Liver (tissue), 3 donors: Measurements from ENCODE around the gene HNRNPC.

Experiments
- EGR1 ChIP-seq, 2 donors: IDR thresholded peaks; 2 replicates each; pipeline ENCODE4 v1.6.1; 2016 to 2018; ENCODE audit warnings: antibody characterized with exemption in 2 of 2, low read depth in 2 of 2
- FOXA1 ChIP-seq: IDR thresholded peaks from 2 replicates; pipeline ENCODE4 v1.6.1; 2016; ENCODE audit warnings: antibody characterized with exemption
- GABPA ChIP-seq, 2 donors: IDR thresholded peaks in 1 of 2; conservative IDR thresholded peaks in 1 of 2; 2 replicates each; pipeline ENCODE4 v1.6.1; 2016; ENCODE audit warnings: antibody characterized with exemption in 2 of 2, mild to moderate bottlenecking in 1 of 2, moderate library complexity in 1 of 2
- HNF4A ChIP-seq, 2 donors: conservative IDR thresholded peaks; 2 replicates each; pipeline ENCODE4 v1.6.1; 2016; ENCODE audit warnings: antibody characterized with exemption in 2 of 2, mild to moderate bottlenecking in 2 of 2
- JUND ChIP-seq, 2 donors: IDR thresholded peaks; 2 replicates each; pipeline ENCODE4 v1.6.1; 2016; ENCODE audit warnings: antibody characterized with exemption in 2 of 2
- RAD21 ChIP-seq, 2 donors: IDR thresholded peaks; 2 replicates each; pipeline ENCODE4 v1.6.1; 2016; ENCODE audit warnings: antibody characterized with exemption in 2 of 2, mild to moderate bottlenecking in 2 of 2
- SP1 ChIP-seq: IDR thresholded peaks from 2 replicates; pipeline ENCODE4 v1.6.1; 2018; ENCODE audit warnings: antibody characterized with exemption, mild to moderate bottlenecking
- TF ChIP-seq, protein P1 (sequence below): fragments of 150-350 bp; IDR thresholded peaks from 2 replicates; pipeline ENCODE4 v1.5.1; 2017; ENCODE audit warnings: improper control_type of control experiment, low read depth, low read length; ENCODE audit not compliant: missing input control
- TF ChIP-seq, protein P2 (sequence below): IDR thresholded peaks from 2 replicates; pipeline ENCODE4 v1.6.1; 2016; ENCODE audit warnings: antibody characterized with exemption
- TF ChIP-seq, protein P3 (sequence below): IDR thresholded peaks from 2 replicates; pipeline ENCODE4 v1.6.1; 2016; ENCODE audit warnings: antibody characterized with exemption, mild to moderate bottlenecking
- donor health status: healthy.
- donor health status: healthy.

DNA sequence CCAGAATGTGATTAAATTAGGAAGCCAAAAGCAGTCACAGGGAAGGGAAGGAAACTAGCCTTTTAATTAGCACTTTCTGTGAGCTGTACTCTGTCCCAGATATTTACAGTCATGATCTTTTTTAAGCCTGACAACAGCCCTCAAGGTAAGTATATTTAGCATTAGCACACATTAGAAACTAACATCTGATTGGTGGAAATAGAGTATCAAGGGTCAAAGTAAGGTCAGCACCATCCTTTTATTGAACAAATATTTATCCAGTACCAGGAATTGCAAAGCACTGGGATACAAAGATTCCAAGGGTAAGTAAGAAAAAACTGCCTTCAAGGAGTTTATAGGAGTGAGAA, 38.9 kb upstream of the HNRNPC start:
- TF ChIP-seq, protein P1, sequence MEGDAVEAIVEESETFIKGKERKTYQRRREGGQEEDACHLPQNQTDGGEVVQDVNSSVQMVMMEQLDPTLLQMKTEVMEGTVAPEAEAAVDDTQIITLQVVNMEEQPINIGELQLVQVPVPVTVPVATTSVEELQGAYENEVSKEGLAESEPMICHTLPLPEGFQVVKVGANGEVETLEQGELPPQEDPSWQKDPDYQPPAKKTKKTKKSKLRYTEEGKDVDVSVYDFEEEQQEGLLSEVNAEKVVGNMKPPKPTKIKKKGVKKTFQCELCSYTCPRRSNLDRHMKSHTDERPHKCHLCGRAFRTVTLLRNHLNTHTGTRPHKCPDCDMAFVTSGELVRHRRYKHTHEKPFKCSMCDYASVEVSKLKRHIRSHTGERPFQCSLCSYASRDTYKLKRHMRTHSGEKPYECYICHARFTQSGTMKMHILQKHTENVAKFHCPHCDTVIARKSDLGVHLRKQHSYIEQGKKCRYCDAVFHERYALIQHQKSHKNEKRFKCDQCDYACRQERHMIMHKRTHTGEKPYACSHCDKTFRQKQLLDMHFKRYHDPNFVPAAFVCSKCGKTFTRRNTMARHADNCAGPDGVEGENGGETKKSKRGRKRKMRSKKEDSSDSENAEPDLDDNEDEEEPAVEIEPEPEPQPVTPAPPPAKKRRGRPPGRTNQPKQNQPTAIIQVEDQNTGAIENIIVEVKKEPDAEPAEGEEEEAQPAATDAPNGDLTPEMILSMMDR: no peak
- no peak for TF ChIP-seq RAD21 (IDR thresholded peaks at IDR 0.05)
- TF ChIP-seq EGR1 (IDR thresholded peaks at IDR 0.05; ENCODE audit: low read depth in 2 of 2): no peak
- TF ChIP-seq GABPA (IDR thresholded peaks at IDR 0.05 in 1 of 2, conservative IDR thresholded peaks at IDR 0.05 in 1 of 2): no peak
- no peak for TF ChIP-seq FOXA1
- TF ChIP-seq HNF4A (conservative IDR thresholded peaks at IDR 0.05): peak; percentile 44
- peak; percentile 80 for TF ChIP-seq SP1
- TF ChIP-seq, protein P2, sequence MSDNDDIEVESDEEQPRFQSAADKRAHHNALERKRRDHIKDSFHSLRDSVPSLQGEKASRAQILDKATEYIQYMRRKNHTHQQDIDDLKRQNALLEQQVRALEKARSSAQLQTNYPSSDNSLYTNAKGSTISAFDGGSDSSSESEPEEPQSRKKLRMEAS: no peak
- no peak for TF ChIP-seq JUND (IDR thresholded peaks at IDR 0.05)
- TF ChIP-seq, protein P3, sequence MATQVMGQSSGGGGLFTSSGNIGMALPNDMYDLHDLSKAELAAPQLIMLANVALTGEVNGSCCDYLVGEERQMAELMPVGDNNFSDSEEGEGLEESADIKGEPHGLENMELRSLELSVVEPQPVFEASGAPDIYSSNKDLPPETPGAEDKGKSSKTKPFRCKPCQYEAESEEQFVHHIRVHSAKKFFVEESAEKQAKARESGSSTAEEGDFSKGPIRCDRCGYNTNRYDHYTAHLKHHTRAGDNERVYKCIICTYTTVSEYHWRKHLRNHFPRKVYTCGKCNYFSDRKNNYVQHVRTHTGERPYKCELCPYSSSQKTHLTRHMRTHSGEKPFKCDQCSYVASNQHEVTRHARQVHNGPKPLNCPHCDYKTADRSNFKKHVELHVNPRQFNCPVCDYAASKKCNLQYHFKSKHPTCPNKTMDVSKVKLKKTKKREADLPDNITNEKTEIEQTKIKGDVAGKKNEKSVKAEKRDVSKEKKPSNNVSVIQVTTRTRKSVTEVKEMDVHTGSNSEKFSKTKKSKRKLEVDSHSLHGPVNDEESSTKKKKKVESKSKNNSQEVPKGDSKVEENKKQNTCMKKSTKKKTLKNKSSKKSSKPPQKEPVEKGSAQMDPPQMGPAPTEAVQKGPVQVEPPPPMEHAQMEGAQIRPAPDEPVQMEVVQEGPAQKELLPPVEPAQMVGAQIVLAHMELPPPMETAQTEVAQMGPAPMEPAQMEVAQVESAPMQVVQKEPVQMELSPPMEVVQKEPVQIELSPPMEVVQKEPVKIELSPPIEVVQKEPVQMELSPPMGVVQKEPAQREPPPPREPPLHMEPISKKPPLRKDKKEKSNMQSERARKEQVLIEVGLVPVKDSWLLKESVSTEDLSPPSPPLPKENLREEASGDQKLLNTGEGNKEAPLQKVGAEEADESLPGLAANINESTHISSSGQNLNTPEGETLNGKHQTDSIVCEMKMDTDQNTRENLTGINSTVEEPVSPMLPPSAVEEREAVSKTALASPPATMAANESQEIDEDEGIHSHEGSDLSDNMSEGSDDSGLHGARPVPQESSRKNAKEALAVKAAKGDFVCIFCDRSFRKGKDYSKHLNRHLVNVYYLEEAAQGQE: peak; percentile 44
